GM12891 (cell line): ENCODE measurements around the gene GLRX2.

ENCODE experiments used
- POLR2A ChIP-seq: IDR thresholded peaks from 2 replicates; pipeline ENCODE4 v1.6.1; 2011; ENCODE audit warnings: low read depth, low read length, control low read depth
- POLR2AphosphoS5 ChIP-seq: IDR thresholded peaks from 2 replicates; pipeline ENCODE4 v1.6.1; 2011; ENCODE audit warnings: low read depth, low read length, control low read depth

DNA sequence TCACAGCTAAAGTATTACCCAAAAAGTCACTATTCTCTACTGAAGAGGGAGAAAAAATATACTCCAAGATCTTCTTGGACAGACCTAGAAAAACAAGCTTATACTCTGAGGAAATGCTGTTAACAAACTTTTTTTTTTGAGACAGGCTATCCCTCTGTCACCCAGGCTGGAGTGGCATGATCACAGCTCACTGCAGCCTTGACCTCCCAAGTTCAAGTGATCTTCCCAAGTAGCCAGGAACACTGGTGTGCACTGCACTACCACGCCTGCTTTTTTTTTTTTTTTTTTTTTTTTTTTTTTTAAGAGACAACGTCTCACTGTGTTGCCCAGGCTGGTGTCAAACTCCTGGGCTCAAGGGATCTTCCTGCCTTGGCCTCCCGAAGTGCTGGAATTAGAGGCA, 17.3 kb downstream of the GLRX2 start:
- no peak for TF ChIP-seq POLR2A
- no peak for TF ChIP-seq POLR2AphosphoS5
